ENCODE data around the gene KLF4.

KLF4 gene

GRCh38 chr9:107447834-107448233, 41.7 kb downstream of the KLF4 start:
- DNase-seq (ENCODE audit: low read depth): no peak

GRCh38 chr9:107447081-107447480, 42.5 kb downstream of the KLF4 start:
- DNase-seq (ENCODE audit: low read depth): no peak

GRCh38 chr9:107446491-107446890, 43.1 kb downstream of the KLF4 start:
- DNase-seq (ENCODE audit: low read depth): no peak

- no peak for DNase-seq (ENCODE audit: low read depth)
These were observed 45.8 kb downstream of the KLF4 start for GRCh38 chr9:107443786-107444185.

GRCh38 chr9:107439991-107440456, 49.5 kb downstream of the KLF4 start:
- no peak for DNase-seq (ENCODE audit: low read depth)

- DNase-seq (ENCODE audit: low read depth): no peak
These were observed 51.1 kb downstream of the KLF4 start for GRCh38 chr9:107438211-107439031.

- DNase-seq (ENCODE audit: low read depth): no peak
These were observed 51.9 kb downstream of the KLF4 start for GRCh38 chr9:107437716-107438115.

GRCh38 chr9:107435415-107435814, 54.2 kb downstream of the KLF4 start:
- no peak for DNase-seq (ENCODE audit: low read depth)
